NT2/D1 (cell line): ENCODE measurements around the gene FPGT.

Experiments used
- SUZ12 ChIP-seq: IDR thresholded peaks from 2 replicates; pipeline ENCODE4 v1.6.1; 2011; ENCODE audit not compliant: insufficient read length, insufficient read depth; ENCODE audit errors: extremely low read depth
- YY1 ChIP-seq: IDR thresholded peaks from 2 replicates; pipeline ENCODE4 v1.6.1; 2011; ENCODE audit not compliant: insufficient read length, insufficient read depth
- ZNF274 ChIP-seq: IDR thresholded peaks from 2 replicates; pipeline ENCODE4 v1.6.1; 2011; ENCODE audit warnings: mild to moderate bottlenecking, low read depth, low read length

DNA sequence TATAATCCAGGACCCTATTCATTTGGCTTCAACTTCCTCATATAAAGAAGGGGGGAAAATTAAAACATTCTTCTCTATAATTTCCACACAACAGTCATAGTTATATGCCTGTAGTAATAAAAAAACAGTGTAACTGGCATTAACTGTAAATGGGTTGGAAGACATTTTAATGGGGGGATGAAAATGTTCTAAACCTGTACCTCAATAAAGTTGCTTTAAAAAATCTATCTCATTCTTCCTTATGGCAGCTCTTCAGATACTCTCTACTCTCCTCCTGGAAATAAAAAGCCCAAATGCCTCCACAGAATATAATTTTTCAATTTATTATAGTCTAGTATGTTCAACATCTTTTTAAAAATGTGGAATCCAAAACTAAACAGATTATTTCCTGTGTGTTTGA is 2.7 kb upstream of the FPGT start:
- TF ChIP-seq YY1 (no peak), ZNF274 (no peak), SUZ12 (no peak)
